Cerebellar nuclear complex (tissue), 1 donor: Measurements from ENCODE around the gene DEFB121.
"Not testable (repeated sequence)": the region's sequence is repeated elsewhere in the genome, so short reads cannot be mapped to it uniquely, and the experiment has no call there.

Experiments
- DNase-seq, 2 experiments: peaks; one replicate each; lab custom pipeline; 2025; lab: John Stamatoyannopoulos, UW

Gene DEFB121

DNA sequence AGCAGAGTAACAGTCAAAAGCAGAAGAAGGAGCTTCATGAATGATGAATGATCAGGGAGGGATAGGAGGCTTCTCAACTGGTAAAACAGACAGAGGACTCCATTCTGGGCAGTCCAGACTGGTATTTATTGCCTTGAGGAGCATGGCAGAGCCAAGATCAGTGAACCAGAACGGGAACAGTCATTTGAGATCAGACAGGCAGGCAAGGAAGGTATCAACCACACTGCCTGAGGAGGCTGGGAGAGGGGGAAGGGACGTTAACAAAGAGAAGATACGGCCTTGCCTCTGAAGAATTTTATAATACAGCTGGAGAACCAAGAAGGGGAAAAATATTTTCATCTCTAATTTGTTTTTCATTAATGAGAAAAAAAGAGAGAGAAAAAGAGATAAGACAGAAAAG lies at the start of gene DEFB121:
DEFB121 (minus strand) TSS at position 101 of the 400 bp plus-strand sequence; CDS start at position 38, 63 bp downstream.
- no peak for DNase-seq

GRCh38 chr20:31454361-31454760 lies 48.3 kb upstream of the DEFB121 start:
- no peak for DNase-seq

- no peak for DNase-seq
Measured at GRCh38 chr20:31452575-31452974, 46.6 kb upstream of the DEFB121 start.

DNA sequence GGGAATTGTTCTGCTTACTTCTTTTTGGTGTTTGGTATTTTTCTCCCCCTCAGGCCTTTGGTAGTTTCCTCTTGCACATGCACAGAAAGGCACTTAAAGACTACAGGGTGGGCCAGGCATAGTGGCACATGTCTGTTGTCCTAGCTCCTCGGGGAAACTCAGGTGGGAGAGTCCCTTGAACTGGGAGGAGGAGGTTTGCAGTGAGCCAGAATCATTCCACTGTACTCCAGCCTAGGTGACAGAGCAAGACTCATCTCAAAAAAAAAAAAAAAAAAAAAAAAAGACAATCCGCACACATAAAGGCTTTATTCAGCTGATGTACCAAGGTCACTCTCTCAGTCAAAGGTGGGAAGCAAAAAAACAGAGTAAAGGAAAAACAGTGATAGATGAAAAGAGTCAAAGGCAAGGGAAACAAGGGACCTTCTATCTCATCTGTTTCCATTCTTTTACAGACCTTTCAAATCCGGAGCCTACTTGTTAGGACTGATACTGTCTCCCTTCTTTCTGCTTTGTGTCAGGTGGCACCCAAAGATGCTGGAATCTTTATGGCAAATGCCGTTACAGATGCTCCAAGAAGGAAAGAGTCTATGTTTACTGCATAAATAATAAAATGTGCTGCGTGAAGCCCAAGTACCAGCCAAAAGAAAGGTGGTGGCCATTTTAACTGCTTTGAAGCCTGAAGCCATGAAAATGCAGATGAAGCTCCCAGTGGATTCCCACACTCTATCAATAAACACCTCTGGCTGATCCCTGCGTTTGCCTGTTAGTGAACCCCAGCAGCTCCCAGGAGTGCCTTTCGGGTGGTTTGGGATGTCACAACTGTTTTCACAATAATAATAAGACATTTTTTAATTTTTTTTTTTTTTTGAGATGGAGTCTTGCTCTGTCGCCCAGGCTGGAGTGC lies 43.7 kb upstream of the DEFB121 start:
- no peak for DNase-seq

DNA sequence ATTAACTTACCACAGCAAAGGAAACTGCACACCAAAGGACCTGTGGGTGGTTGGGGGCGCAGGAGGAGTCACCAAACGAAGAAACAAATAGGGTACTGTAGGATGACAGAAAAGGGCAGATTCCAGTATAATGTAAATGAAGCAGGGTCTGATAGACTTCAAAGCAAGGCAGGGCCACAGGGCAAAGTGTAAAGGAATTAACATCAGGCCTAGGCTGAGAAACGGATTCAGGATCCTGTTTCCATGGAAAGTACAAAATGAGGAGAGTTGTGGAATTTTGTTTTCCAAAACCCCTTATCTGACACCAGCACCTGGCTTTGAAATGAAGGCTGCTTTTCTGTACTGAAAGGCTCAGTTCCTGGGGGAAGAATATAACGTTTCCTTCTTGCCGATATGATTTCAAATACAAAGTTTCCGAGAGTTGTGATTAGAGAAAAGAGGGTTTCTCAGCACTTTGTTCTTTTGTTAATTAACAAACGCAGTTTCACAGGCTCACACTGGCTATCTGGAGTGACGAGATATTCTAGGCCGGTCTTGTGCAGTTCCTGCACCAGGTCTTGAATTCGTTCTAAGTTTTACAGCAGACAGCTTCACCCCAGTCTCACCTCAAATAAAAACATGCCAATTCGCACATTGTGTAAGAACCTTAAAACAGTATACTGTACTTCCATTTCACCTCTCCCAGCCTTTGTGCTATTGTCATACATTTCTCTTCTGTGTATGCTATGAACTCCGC lies 40.2 kb upstream of the DEFB121 start:
- no peak for DNase-seq

DNA sequence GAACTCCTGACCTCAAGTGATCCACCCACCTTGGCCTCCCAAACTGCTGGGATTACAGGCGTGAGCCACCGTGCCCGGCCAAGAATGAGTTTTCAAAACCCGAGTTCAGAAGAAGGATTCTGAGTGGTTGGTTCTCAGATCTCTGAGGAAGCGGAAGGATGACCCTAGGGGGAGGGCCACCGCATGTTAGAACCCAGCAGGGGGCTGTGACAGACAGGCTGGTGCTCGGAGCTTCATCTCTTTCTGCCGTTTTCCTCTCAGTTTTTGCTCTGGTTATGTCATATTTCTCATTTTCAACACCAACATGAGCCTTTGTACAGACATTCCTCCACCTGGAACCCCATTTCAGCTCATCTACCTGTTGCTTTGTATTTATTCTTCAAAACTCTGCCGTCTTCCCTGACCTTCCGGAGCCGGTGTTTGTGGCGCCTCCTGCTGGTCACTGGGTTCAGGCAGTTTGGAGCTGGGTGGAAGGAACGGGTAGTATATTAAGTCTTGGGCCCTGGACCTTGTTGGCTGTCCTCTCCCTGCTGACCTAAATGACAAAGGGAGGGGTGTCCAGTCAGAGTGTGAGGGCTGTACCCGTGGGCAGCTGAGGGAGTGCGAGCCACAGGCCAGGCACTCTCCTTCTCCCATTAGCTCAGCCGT lies 34.1 kb upstream of the DEFB121 start, which contains the start of gene DEFB123:
DEFB123 (plus strand) TSS at position 621 of the 648 bp plus-strand sequence. CDS start 67 bp downstream, outside the sequence.
- no peak for DNase-seq

DNA sequence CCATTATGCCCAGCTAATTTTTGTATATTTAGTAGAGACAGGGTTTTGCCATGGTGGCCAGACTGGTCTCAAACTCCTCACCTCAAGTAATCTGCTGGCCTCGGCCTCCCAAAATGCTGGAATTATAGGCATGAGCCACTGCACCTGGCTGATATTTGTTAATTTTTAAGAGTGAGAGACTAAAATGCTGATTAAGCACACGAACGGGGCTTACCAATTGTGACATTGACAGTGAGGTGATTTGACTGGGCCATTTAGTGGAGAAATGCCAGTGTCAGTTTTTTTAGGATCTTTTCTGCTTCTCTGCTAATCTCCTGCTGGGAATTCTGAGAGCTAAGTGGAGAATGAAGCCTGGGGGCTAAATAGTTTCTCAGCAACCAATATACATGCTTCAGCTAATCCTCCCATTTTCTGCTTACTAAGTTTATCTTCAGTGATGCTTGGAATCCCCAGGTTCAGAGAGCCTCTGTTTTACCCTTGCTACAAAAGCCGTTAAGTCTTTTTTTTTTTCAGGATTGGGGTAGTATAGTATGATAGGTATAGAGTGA lies 24.6 kb upstream of the DEFB121 start:
- DNase-seq, result no peak

- not testable (repeated sequence) for DNase-seq
Measured at GRCh38 chr20:31427576-31427975, 21.6 kb upstream of the DEFB121 start.

GRCh38 chr20:31426891-31427551 lies 21.0 kb upstream of the DEFB121 start:
- DNase-seq, result not testable (repeated sequence)

GRCh38 chr20:31425797-31426196 lies 19.8 kb upstream of the DEFB121 start:
- no peak for DNase-seq

DNA sequence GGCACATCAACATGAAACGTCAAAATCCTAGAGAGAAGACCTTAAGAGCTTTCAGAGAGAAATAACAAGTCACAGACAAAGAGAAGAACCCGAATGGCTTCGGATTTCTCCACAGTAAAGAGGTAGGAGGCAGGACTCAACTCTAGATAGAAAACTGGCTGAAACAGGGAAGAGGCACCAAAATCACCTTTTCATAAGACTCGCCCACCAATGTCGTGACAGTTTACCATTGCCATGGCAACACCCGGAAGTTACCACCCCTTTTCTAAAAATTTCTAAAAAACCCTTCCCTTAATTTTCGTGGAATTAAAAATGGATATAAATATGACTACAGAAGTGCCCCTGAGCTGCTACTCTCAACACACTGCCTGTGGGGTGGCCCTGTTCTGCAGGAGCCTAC lies 12.3 kb upstream of the DEFB121 start:
- no peak for DNase-seq

GRCh38 chr20:31415653-31416052 lies 9.6 kb upstream of the DEFB121 start:
- DNase-seq, result no peak

GRCh38 chr20:31414381-31414780 lies 8.4 kb upstream of the DEFB121 start:
- DNase-seq, result no peak

DNA sequence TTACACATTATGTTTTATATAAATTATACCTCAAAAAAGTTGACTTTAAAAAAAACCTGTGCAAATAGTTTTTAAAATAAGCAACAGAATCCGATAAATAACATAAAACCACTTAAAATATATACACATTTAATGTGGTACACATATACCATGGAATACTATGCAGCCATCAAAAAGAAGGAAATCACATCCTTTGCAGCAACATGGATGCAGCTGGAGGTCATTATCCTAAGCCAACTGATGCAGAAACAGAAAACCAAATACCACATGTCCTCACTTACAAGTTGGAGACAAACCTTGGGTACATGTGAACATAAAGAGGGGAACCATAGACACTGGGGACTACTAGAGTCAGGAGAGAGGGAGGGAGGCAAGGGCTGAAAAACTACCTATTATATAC lies 4.0 kb upstream of the DEFB121 start:
- no peak for DNase-seq

DNA sequence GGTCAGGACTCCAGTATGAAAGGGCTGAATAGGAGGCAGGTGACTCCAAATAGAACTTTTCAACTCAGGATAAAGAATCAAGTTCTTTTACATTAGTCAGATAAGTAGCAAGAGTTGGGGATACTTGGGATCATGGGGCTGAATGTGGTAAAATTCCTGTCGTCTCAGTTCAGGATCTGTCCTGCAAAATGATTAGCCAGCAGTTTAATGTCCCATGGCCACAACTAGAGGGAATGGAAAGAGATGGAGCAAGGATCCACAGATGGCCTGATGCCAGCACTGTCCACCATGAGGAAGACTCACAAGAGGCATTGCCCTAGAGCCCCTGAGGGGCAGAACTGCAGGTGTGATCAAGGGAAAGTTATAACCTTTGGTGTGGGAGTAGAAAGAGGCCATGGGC lies 2.1 kb downstream of the DEFB121 start:
- no peak for DNase-seq

- DNase-seq, result no peak
Measured at GRCh38 chr20:31394900-31395299, 11.1 kb downstream of the DEFB121 start.

- no peak for DNase-seq
Measured at GRCh38 chr20:31392836-31393235, 13.2 kb downstream of the DEFB121 start.

- DNase-seq, result no peak
Measured at GRCh38 chr20:31390490-31390889, 15.5 kb downstream of the DEFB121 start, which contains the start of gene DEFB119. DEFB119 (minus strand) TSS chr20:31390590; CDS start chr20:31390483, 107 bp downstream.

- DNase-seq, result no peak
Measured at GRCh38 chr20:31374346-31374745, 31.7 kb downstream of the DEFB121 start.

- DNase-seq, result no peak
Measured at GRCh38 chr20:31368301-31368700, 37.7 kb downstream of the DEFB121 start, which contains the start of gene DEFB118. DEFB118 (plus strand) TSS chr20:31368601; CDS start chr20:31368651, 50 bp downstream.

GRCh38 chr20:31364272-31364671 lies 41.7 kb downstream of the DEFB121 start:
- DNase-seq, result not testable (repeated sequence)
